ENCODE measurements around the gene TRPM5. TPM values are rescaled to one million over a fixed set of nuclear protein-coding genes. Genes with fewer than 3 reads are reported as not detected.

The TRPM5 gene
- total RNA-seq, 1 experiment from 2014 or later: not detected

GRCh38 chr11:2408671-2409070, 35.6 kb downstream of the TRPM5 start:
- DNase-seq: no peak
- Histone ChIP-seq H3K9me3 (no peaks in the 10 kb centered on the region), H3K27me3 (no peaks in the 10 kb centered on the region), H3K36me3 (peaks cover 7% of the 10 kb centered on the region; the same call in 1 of the 2 replicates), H3K4me3 (no peak overlapping the region)

GRCh38 chr11:2406878-2407410, 37.4 kb downstream of the TRPM5 start:
- DNase-seq: no peak
- Histone ChIP-seq H3K36me3 (peaks cover 24% of the 10 kb centered on the region), H3K27me3 (no peaks in the 10 kb centered on the region), H3K4me3 (no peak overlapping the region), H3K9me3 (no peaks in the 10 kb centered on the region)

- Histone ChIP-seq H3K4me3 (no peak overlapping the region), H3K9me3 (no peaks in the 10 kb centered on the region), H3K27me3 (no peaks in the 10 kb centered on the region), H3K36me3 (peaks cover 26% of the 10 kb centered on the region)
- no peak for DNase-seq
Measured at GRCh38 chr11:2406451-2406850, 37.9 kb downstream of the TRPM5 start.

GRCh38 chr11:2404735-2405196, 39.5 kb downstream of the TRPM5 start:
- H3K4me3 ChIP-seq: no peak overlapping the region
- no peaks in the 10 kb centered on the region for H3K27me3 ChIP-seq
- no peaks in the 10 kb centered on the region for H3K9me3 ChIP-seq
- DNase-seq: no peak
- H3K36me3 ChIP-seq: peaks cover 28% of the 10 kb centered on the region

DNA sequence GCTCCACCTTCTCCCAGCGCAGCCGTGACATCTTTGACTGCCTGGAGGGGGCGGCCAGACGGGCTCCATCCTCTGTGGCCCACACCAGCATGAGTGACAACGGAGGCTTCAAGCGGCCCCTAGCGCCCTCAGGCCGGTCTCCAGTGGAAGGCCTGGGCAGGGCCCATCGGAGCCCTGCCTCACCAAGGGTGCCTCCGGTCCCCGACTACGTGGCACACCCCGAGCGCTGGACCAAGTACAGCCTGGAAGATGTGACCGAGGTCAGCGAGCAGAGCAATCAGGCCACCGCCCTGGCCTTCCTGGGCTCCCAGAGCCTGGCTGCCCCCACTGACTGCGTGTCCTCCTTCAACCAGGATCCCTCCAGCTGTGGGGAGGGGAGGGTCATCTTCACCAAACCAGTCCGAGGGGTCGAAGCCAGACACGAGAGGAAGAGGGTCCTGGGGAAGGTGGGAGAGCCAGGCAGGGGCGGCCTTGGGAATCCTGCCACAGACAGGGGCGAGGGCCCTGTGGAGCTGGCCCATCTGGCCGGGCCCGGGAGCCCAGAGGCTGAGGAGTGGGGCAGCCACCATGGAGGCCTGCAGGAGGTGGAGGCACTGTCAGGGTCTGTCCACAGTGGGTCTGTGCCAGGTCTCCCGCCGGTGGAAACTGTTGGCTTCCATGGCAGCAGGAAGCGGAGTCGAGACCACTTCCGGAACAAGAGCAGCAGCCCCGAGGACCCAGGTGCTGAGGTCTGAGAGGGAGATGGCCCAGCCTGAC, 41.2 kb downstream of the TRPM5 start:
- Histone ChIP-seq H3K9me3 (no peaks in the 10 kb centered on the region), H3K4me3 (no peak overlapping the region), H3K36me3 (peaks cover 44% of the 10 kb centered on the region), H3K27me3 (no peaks in the 10 kb centered on the region)
- DNase-seq: no peak

DNA sequence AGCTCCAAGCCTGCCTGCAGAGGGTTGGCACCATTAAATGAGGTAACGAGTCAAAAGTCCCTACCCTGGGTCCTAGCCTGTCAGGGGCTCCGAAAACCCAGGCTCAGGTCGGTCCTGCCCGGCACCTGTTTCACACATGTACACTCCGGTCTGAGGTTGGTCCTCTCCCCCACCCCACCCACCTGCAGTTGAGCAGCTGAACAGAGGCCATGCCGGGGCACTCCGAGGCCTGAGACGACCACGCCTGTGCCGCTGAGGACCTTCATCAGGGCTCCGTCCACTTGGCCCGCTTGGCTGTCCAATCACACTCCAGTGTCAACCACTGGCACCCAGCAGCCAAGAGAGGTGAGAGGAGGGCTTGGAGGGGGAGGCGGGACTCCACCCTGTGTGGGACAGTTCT, 42.2 kb downstream of the TRPM5 start:
- no peaks in the 10 kb centered on the region for H3K9me3 ChIP-seq
- peak overlapping the region; percentile 96 for H3K4me3 ChIP-seq
- DNase-seq: no peak
- H3K36me3 ChIP-seq: peaks cover 50% of the 10 kb centered on the region
- no peaks in the 10 kb centered on the region for H3K27me3 ChIP-seq

GRCh38 chr11:2401436-2401984, 42.8 kb downstream of the TRPM5 start:
- no peak for DNase-seq
- H3K4me3 ChIP-seq: peak overlapping the region; percentile 96
- peaks cover 55% of the 10 kb centered on the region for H3K36me3 ChIP-seq
- no peaks in the 10 kb centered on the region for H3K9me3 ChIP-seq
- no peaks in the 10 kb centered on the region for H3K27me3 ChIP-seq

DNA sequence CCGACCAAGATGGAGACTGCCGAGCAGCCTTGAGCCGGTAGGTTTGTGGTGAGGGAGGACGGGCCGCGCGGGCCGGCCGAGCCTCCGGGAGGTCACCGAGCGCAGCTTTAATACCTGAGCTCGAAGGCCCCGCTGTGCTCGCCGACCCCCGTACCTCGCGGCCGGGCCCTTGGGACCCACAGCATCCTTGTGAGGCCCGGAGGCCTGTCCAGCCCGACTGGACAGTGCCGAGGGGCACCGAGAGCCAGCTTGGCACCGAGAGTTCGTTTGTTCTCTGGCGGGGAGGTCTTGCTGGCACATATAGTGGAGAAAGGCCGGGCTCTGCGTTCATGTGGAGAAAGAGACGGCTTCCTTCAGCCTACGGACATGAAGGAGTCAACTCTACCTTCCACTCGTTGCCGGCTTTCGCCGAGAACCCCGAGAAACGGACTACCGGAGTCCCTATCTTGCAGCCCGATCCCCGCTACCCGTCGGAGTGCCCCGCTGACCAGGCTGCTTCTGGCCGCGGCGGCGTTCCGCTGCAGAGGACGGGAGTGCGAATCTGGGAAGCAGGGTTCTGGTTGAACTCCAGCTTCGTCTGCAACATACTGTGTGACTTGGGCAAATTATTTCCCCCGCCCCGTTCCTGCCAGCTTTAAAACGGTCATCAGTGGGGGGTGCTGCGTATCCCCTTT, 43.4 kb downstream of the TRPM5 start:
- DNase-seq: no peak
- peaks cover 62% of the 10 kb centered on the region for H3K36me3 ChIP-seq

DNA sequence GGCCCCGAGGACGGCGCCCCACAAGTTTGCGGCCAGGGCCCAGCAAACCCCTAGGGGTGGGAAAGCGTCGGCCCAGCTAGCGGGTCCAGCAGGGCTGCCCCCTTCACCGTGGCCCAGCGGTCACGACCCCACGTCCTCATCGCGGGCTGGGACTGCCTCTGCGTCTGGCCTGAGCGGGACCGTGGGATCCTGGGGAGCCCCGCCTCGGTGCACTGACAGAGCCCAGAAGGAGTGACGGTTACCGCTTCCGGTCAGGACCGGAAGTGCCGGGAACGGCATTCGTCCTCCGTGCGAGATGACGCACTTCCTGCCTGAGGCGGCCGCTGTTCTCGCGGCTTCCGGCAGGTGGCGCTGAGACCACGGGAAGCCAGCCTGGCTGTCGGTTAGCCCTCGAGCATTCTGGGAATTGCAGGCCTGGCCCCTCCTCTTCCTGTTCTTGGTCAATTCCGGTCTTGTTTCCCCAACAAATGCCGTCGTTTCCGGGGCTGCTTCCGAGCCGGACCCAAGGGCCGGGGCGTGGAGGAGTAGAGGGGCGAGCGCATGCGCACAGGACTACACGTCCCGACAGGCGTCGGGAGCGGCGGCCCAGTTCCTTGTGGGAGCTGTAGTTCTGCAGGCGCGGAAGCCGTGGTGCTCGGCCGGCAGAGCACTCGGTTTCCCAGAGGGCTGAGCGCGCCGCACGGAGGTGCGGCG, 44.1 kb downstream of the TRPM5 start, which contains the start of gene TSSC4:
TSSC4 (plus strand) TSS at position 682 of the 693 bp plus-strand sequence. CDS start 1,884 bp downstream, outside the sequence.
- peak; percentile 99 for DNase-seq
- H3K4me3 ChIP-seq: peak within 1 kb of the TSS; percentile 96
- no peaks in the 10 kb centered on the region for H3K27me3 ChIP-seq
- H3K9me3 ChIP-seq: no peaks in the 10 kb centered on the region
- H3K36me3 ChIP-seq: peaks cover 68% of the 10 kb centered on the region

More for the DNA sequence above, 43.4 kb downstream of the TRPM5 start:
- Histone ChIP-seq H3K9me3 (no peaks in the 10 kb centered on the region), H3K27me3 (no peaks in the 10 kb centered on the region), H3K4me3 (peak overlapping the region; percentile 96)

DNA sequence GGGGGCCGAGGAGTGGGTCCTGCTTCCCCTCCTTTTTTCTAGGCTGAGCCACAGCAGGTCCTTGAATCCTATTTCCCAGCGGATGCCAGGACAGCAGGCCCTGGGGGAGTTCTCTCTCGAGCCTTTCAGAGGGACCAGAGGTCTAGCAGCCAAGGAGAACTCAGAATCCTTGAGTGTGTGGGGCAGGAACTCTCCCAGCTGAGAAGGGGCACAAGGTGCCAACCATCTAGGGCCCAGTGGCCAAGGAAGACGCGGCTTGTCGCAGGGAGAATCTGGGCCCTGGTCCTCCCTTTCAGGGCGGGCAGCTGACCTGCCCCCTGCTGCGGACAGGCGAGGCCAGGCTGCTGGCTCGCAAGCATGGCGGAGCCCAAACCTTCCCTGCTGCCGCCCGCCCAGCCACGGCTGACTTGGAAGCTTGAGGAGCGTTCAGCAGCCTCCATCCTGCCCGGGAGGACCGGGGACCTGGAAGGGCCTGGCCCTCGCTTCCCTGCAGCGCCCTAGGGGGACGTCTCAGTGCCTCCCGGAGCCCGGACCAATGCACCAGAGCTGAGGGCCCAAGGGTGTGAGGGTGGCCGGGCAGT, 44.7 kb downstream of the TRPM5 start:
- Histone ChIP-seq H3K4me3 (peak overlapping the region; percentile 61), H3K36me3 (peaks cover 72% of the 10 kb centered on the region), H3K27me3 (no peaks in the 10 kb centered on the region), H3K9me3 (no peaks in the 10 kb centered on the region)
- peak; percentile 53 for DNase-seq

DNA sequence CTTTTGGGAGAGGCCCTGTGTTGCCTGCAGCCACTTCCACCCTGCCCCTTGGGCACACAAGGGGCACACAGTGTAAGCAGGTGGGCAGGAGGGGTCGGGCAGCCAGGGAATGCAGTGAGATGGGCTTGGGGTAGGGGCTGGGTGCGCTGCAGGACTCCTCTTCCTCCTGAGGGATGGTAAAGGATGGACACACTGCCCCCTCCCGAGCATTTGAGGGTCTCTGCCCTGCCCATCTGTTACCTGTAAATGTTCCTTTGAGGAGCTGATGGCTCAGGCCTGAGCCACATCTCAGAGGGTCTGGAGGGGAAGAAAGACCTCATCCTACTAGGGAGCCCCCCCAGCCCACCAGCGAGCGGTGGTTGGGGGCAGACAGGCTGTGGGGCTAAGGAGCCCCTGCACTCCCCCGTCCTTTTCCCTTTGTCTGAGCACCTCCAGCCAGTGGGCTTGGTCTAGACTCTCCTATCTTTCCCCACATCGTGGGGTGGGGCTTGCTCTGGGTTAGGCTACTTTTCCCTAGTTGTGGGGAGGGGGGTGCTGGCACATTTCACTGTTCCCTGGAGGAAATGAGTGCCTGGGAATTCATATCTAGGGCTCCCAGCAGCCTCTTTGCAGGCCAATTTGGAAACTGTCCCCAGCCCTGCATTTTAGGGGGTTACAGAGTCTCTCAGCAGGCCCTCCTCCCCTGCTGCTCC, 45.5 kb downstream of the TRPM5 start:
- Histone ChIP-seq H3K4me3 (peak overlapping the region; percentile 61), H3K36me3 (peaks cover 73% of the 10 kb centered on the region), H3K9me3 (no peaks in the 10 kb centered on the region), H3K27me3 (no peaks in the 10 kb centered on the region)
- DNase-seq: no peak

DNA sequence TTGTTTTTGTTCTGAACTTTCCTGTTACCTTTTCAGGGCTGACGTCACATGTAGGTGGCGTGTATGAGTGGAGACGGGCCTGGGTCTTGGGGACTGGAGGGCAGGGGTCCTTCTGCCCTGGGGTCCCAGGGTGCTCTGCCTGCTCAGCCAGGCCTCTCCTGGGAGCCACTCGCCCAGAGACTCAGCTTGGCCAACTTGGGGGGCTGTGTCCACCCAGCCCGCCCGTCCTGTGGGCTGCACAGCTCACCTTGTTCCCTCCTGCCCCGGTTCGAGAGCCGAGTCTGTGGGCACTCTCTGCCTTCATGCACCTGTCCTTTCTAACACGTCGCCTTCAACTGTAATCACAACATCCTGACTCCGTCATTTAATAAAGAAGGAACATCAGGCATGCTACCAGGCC, 47.3 kb downstream of the TRPM5 start:
- no peaks in the 10 kb centered on the region for H3K9me3 ChIP-seq
- no peak overlapping the region for H3K4me3 ChIP-seq
- H3K36me3 ChIP-seq: peaks cover 64% of the 10 kb centered on the region
- DNase-seq: no peak
- no peaks in the 10 kb centered on the region for H3K27me3 ChIP-seq

DNA sequence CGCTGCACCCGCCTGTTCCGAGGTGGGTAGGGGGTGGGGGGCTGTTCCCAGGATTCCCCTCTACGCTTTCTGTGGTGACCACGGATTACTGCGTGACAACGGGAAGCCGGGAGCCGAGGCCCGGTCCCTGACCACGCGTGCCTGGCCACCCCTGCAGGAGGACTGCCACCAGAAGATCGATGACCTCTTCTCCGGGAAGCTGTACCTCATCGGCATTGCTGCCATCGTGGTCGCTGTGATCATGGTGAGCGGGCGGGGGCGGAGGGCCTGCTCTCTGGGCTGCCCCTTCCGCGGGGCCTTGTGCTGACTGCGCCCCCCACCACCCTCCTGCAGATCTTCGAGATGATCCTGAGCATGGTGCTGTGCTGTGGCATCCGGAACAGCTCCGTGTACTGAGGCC, 47.8 kb downstream of the TRPM5 start:
- H3K9me3 ChIP-seq: no peaks in the 10 kb centered on the region
- H3K36me3 ChIP-seq: peaks cover 67% of the 10 kb centered on the region
- H3K4me3 ChIP-seq: no peak overlapping the region
- DNase-seq: no peak
- no peaks in the 10 kb centered on the region for H3K27me3 ChIP-seq

DNA sequence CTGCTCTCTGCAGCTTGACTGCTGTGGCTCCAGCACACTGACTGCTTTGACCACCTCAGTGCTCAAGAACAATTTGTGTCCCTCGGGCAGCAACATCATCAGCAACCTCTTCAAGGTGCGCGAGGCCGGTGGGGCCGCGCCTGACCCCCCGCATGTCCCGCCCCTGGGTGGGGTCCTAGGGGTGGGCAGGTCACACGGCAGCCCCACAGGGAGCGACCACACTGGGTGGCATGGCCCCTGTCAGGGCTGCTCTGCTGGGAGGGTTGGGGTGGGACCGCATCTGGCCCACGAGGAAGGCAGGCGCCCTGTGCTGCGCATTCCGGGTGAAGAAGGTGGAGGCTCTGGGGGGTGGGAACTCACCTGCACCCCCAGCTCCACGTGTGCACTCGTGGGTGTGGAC, 48.5 kb downstream of the TRPM5 start:
- H3K4me3 ChIP-seq: no peak overlapping the region
- H3K36me3 ChIP-seq: peaks cover 68% of the 10 kb centered on the region
- no peaks in the 10 kb centered on the region for H3K9me3 ChIP-seq
- H3K27me3 ChIP-seq: no peaks in the 10 kb centered on the region
- no peak for DNase-seq

GRCh38 chr11:2395211-2395730, 49.0 kb downstream of the TRPM5 start:
- Histone ChIP-seq H3K4me3 (no peak overlapping the region), H3K36me3 (peaks cover 71% of the 10 kb centered on the region)
- DNase-seq: no peak

GRCh38 chr11:2394818-2395105, 49.6 kb downstream of the TRPM5 start:
- no peak for DNase-seq
- no peaks in the 10 kb centered on the region for H3K27me3 ChIP-seq
- H3K4me3 ChIP-seq: no peak overlapping the region
- no peaks in the 10 kb centered on the region for H3K9me3 ChIP-seq
- peaks cover 74% of the 10 kb centered on the region for H3K36me3 ChIP-seq

More at GRCh38 chr11:2395211-2395730, 49.0 kb downstream of the TRPM5 start:
- H3K27me3 ChIP-seq: no peaks in the 10 kb centered on the region
- no peaks in the 10 kb centered on the region for H3K9me3 ChIP-seq
